GM18517 (cell line): Measurements from ENCODE around the gene ARHGEF1.

ENCODE experiments used
- ATAC-seq: cut with Tn5 transposase; IDR thresholded peaks from one replicate; pipeline ENCODE4 v1.9.1; 2021; ENCODE audit warnings: mild to moderate bottlenecking, moderate library complexity; ENCODE audit not compliant: unreplicated experiment

The ARHGEF1 gene

GRCh38 chr19:41882568-41883462, at the start of gene ARHGEF1:
TSS of gene ARHGEF1 (plus strand) at chr19:41883184. CDS start at chr19:41888083, 4,899 bp downstream.
- no peak for ATAC-seq

- ATAC-seq: no peak
Observed at GRCh38 chr19:41837981-41838708, 44.8 kb upstream of the ARHGEF1 start.

- ATAC-seq: no peak
Observed at GRCh38 chr19:41839211-41839610, 43.8 kb upstream of the ARHGEF1 start.

- no peak for ATAC-seq
Observed at GRCh38 chr19:41843371-41843770, 39.6 kb upstream of the ARHGEF1 start.

GRCh38 chr19:41844601-41845000, 38.4 kb upstream of the ARHGEF1 start, which contains the start of gene LYPD4:
TSS of gene LYPD4 (minus strand) at chr19:41844683. CDS start at chr19:41839285, 5,398 bp downstream.
- ATAC-seq: no peak

- no peak for ATAC-seq
Observed at GRCh38 chr19:41845001-41845050, 38.2 kb upstream of the ARHGEF1 start, which contains the start of gene DMRTC2. TSS of gene DMRTC2 (plus strand) at chr19:41845042. CDS start at chr19:41847429, 2,387 bp downstream.

GRCh38 chr19:41845051-41845590, 37.9 kb upstream of the ARHGEF1 start:
- no peak for ATAC-seq

- no peak for ATAC-seq
Observed at GRCh38 chr19:41847351-41848105, 35.5 kb upstream of the ARHGEF1 start.

- no peak for ATAC-seq
Observed at GRCh38 chr19:41848666-41849065, 34.3 kb upstream of the ARHGEF1 start.

GRCh38 chr19:41849067-41849466, 33.9 kb upstream of the ARHGEF1 start:
- no peak for ATAC-seq

- ATAC-seq: no peak
Observed at GRCh38 chr19:41850381-41850780, 32.6 kb upstream of the ARHGEF1 start.

GRCh38 chr19:41851456-41851855, 31.5 kb upstream of the ARHGEF1 start:
- ATAC-seq: no peak

- no peak for ATAC-seq
Observed at GRCh38 chr19:41853344-41853743, 29.6 kb upstream of the ARHGEF1 start.

- ATAC-seq: no peak
Observed at GRCh38 chr19:41853768-41854167, 29.2 kb upstream of the ARHGEF1 start.

GRCh38 chr19:41859213-41859617, 23.8 kb upstream of the ARHGEF1 start:
- ATAC-seq: no peak

- ATAC-seq: peak; percentile 74
Observed at GRCh38 chr19:41859618-41860418, 23.2 kb upstream of the ARHGEF1 start, which contains the start of gene RPS19. TSS of gene RPS19 (plus strand) at chr19:41860255. CDS start at chr19:41860775, 520 bp downstream.

- no peak for ATAC-seq
Observed at GRCh38 chr19:41860419-41861115, 22.4 kb upstream of the ARHGEF1 start.

GRCh38 chr19:41861116-41861768, 21.7 kb upstream of the ARHGEF1 start:
- ATAC-seq: no peak

GRCh38 chr19:41861846-41862245, 21.1 kb upstream of the ARHGEF1 start:
- ATAC-seq: no peak
